Posterior vena cava (tissue), 2 donors: Measurements from ENCODE around the gene SOX15. TPM values are rescaled to one million over a fixed set of nuclear protein-coding genes. Genes with fewer than 3 reads are reported as not detected.
"Not testable (repeated sequence)": the region's sequence is repeated elsewhere in the genome, so short reads cannot be mapped to it uniquely, and the experiment has no call there.

Experiments used
- DNase-seq: peaks from one replicate; pipeline ENCODE4 v3.0.0-alpha.2; 2020; ENCODE audit warnings: low spot score
- intact Hi-C, 2 donors: fragments of 100-400 bp; cut with DNase I; formaldehyde crosslinking; loops; one replicate each; pipeline versions ENCODE4 v1.14.1 to v1.14.2; 2022 to 2023
- long read RNA-seq, 2 donors: library from polyadenylated mRNA; unstranded; transcript quantifications; one replicate each; pipeline ENCODE4 v2.0.0, GENCODE V29; 2020 to 2021
- total RNA-seq, 2 donors: library from RNA; stranded (reverse); fragmentation: NEBNext Ultra II Directional; extraction: Animal tissue kit (Norgen Biotek cat#: 25700); gene quantifications; one replicate each; pipeline ENCODE4 v1.2.1, GENCODE V29; 2021
- donor health status: DM: yes; HTN: yes; CAD: no.
- donor health status: DM: yes; HTN: yes; CAD: no.

The SOX15 gene
- 1 to 10 TPM; 2.1 to 2.5 TPM for total RNA-seq
- long read RNA-seq, donor 1, partial matches to known transcripts, result 0 of 1 reads
- long read RNA-seq, donor 1, other reads (novel, unspliced or antisense), result 0 of 1 reads
- long read RNA-seq, donor 2, partial matches to known transcripts, result 0 of 1 reads
- long read RNA-seq, donor 2, other reads (novel, unspliced or antisense), result 0 of 1 reads

DNA sequence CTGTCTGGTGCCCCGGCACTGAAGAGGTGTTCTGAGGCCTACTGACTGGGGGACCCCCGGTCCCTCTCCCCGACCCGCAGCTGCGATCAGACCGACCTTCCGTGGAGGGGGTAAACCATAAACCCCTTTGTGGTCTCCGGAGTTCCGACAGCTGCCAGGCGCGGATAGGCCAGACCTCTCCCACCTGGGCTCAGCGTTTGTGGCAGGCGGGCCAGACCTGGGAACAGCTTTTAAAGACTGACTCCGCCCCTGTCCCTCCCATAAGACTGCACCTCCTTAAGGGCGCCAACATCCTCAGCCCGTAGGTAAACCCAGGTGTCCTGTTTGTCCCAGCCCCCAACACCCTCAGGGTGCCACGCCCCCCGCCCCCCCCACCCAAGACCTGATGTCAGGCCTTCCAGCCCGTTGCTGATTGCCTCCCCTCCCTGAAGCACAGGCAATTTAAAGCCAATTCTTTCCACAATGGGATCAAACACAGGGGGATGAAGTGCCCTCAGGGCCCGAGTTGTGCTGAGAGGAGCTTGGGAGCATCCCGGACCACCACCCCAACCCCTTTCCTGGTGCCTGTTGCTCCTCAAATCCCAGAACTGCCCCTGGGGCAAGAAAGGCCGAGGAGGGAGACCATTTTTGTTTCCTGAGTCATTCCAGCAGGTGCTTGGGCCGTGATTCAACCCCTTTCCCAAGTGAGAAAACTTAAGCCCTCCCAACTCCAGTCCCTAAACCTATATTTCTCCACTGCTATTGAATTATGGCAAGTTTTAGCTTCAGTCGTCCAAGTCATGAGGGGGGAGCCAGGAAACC is at the start of gene SOX15:
TSS of gene SOX15 (minus strand) at position 204 of the 801 bp plus-strand sequence. CDS start 418 bp downstream, outside the sequence.
- intact Hi-C loops, result loop anchor here in 1 of 2 donors (2.0 kb wide), 1 partner anchor 17 kb away; no protein-coding TSS in a partner anchor
- DNase-seq, result peak; percentile 77

DNA sequence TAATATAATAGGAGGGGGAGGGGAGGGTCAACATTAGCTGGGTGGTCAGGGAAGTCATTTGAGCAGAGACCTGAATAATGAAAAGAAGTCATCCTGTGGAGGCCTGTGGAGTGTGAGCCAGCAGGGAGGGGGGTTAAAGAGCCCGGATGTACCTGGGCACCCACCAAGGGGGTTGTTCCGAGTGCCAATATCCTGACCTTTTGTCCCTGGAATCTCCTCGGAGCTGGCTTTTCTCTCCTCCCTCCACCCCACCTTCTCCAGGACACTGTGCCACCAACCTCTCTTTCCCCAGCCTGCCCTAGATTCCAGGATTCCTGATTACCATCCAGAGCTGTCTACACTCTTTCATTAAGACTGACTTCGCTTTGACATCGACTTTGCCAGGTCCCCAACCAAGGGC is 46.3 kb upstream of the SOX15 start:
- intact Hi-C loops, result loop anchor here in 1 of 2 donors (10.0 kb wide), 1 partner anchor 49 kb away; the partner anchor contains the start of genes TP53 and WRAP53
- no peak for DNase-seq

DNA sequence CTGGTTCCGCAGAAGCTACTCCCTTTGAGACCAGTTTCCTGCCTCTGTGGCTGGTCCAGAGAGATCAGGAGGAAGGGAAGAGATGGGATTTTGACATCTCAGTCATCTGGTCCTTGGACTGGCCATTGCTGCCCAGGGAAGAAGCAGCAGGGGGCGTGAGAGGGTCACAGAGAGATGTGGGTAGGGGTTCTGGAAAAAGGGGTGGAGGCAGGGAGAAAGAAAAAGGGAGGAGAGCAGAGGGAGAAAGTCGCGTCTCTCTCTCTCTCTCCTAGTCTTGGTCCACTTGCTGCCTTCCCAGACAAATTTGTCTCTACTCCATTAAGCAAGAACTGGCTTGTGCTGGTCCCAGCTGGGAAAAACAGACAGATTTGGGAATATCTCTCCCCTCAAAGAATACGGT is 44.5 kb upstream of the SOX15 start:
- intact Hi-C loops, result loop anchor here in 1 of 2 donors (10.0 kb wide), 1 partner anchor 50 kb away; the partner anchor contains the start of genes TP53 and WRAP53
- DNase-seq, result no peak

DNA sequence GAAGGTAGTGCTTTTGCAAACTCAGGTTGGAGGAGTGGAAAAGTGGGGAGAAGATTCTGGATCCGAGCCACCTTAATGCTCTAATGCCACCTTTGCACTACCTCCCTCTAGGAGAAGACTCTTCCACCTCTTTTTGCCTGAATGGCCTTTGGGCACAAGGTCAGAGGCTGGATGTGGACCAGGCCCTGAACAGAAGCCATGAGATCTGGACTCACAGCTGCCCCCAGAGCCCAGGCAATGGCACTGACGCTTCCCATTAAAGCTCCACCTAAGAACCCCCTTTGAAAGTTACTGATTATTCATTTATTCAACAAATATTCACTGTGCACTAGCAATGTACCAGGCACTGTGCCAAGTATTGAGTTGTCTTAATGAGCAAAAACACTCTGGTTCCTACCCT is 43.2 kb upstream of the SOX15 start:
- intact Hi-C loops, result loop anchor here (2.0 to 10.0 kb wide), 2 partner anchors 52 to 54 kb away; partner anchors contain the start of genes TP53 (in 2 of the 2) and WRAP53 (in 1 of the 2)
- DNase-seq, result no peak

DNA sequence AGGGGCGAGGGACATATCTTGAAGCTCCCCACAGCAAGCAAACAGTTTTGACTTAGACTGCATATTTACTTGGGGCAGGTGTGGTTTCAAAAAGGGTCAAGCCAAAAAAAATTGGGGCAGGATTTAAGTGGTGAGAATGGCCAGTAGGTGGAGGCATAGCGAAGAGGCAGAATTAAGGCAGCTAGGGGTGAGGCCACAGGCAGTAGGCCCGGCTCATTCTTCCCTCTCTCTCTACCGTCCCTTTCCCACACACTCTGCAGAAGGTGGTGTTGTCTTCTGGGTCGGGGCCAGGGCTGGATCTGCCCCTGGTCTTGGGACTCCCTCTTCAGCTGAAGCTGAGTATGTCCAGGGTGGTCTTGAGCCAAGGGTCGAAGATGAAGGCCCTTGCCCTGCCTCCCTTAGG is 42.6 kb upstream of the SOX15 start:
- no peak for DNase-seq
- intact Hi-C loops, result loop anchor here (2.0 to 10.0 kb wide), 2 partner anchors 52 to 54 kb away; partner anchors contain the start of genes TP53 (in 2 of the 2) and WRAP53 (in 1 of the 2)

DNA sequence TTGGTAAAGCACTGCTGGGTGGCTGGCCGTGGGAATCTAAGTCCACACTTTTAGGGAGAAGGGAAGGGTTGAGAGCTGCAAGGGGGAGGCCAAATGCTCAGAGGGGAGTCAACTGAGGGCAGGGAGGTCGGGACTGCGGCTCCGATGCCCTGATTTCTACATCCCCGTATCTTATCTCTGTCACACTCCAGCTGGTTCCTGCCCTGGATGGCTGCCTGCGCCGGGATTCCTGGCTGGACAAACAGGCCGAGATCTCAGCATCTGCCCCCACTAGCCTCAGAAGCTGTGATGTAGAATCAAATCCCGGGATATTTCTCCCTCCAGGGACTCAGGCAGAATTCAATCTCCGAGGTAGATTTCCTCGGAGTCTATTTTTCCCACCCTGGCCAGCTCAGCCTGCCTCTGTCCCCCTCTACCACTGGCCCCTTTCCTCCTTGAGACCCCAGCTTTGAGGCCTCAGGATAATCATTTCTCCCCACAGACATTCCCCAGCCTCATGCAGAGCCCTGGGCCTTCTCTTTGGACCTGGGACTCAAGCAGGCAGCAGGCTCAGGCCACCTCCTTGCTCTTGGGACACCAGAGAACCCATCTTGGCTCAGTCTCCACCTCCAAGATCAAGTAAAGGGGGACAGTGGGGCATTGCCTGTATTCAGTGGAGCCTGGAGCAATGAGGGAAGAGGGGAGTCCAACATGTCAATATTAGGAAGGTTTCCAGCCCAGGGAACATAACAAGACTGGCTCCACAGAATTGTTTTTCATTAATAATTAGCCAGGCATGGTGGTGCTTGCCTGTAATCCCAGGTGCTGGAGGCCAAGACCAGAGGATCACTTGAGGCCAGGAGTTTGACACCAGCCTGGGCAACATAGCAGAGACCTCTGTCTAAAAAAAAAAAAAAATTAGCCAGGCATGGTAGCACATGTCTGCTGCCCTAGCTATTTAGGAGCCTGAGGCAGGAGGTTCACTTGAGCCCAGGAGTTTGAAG is 41.8 kb upstream of the SOX15 start:
- DNase-seq, result no peak
- intact Hi-C loops, result loop anchor here (2.0 to 10.0 kb wide), 2 partner anchors 53 to 55 kb away; partner anchors contain the start of genes TP53 (in 2 of the 2) and WRAP53 (in 1 of the 2)

DNA sequence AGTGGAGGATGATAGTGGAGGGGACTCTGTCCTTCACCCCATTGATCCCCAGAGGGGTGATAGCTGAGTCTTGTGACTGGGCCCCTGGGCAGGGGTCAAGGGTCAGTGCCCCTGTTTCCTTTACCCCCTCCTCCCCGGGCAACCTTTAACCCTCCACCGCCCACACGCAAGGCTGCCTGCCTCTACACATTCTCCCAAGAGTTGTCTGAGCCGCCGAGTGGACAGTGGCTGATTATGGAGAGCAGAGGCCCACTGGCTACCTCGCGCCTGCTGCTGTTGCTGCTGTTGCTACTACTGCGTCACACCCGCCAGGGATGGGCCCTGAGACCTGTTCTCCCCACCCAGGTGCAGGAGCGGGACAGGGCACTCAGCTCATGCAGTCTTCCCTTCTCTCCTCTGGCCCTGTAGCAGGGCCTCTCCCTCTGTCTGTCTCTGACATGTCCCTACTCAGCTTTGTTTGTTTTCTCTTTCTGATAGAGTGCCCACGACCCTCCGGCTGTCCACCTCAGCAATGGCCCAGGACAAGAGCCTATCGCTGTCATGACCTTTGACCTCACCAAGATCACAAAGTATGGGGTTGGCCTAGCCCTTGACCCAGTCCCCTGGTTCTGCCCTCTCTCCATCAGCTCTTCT is 40.2 kb upstream of the SOX15 start, which contains the start of gene SHBG:
TSS of gene SHBG (plus strand) at position 197 of the 633 bp plus-strand sequence. CDS start at position 235, 38 bp downstream.
- no peak for DNase-seq
- intact Hi-C loops, result loop anchor here in 1 of 2 donors (10.0 kb wide), 1 partner anchor 55 kb away; the partner anchor contains the start of genes TP53 and WRAP53

DNA sequence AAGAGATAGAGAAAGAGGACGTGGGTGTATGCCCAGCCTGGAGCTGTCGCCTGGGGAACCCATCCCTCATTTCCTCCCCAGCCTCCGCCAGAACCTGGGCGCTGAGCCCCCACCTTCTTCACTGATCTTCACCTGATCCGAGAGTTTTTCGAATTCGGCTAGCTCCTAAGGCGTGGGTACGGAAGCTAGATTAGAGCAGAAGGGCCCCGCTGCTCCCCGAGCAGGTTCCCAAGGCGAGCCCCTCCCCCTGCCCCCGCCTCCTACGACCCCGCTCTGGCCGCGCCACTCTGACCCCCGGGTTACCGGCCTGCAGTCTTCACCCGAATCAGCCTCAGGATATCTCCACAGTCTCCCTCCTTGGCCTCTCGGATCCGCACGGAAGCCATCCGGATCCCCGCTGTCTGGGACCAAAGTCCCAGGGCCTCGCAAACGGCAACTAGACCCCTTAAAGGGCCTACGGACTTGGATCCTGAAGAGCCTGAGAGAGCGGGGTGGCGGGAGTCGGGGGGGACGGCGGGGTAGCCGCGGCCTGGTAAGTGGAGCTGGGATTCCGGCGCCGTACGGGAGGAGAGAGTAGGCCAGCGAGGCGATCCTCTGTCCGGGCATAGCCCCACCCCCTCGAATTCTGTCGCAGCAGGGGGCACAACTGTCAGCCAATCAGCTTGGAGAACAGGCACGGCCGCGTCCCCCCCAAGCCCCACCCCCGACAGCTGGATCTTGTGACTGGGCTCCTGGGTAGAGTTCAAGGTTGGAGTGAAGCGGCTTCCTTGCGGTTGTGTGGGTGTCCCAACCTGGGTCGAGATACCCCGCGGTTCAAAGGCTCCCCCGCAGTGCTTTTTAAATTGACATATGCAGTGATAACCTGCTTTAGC is 37.6 kb upstream of the SOX15 start, which contains the start of gene SAT2:
TSS of gene SAT2 (minus strand) at position 572 of the 872 bp plus-strand sequence. CDS start at position 386, 186 bp downstream.
- peak; percentile 97 for DNase-seq
- intact Hi-C loops, result no loop called here

DNA sequence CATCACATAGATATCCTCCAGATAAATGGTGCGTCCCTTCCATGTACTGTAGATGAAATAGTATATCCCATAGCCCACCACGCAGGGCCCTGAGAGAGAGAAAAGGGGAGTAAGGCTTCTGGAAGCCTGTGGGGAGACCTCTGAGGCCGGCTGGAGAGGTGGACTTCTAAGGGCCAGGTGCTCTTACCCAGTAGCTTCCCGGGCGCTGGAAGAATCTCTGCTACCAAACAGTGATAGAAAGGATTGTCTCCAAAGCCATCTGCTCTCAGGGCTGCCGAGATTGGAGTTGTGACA is 37.0 kb upstream of the SOX15 start:
- intact Hi-C loops, result no loop called here
- DNase-seq, result no peak

DNA sequence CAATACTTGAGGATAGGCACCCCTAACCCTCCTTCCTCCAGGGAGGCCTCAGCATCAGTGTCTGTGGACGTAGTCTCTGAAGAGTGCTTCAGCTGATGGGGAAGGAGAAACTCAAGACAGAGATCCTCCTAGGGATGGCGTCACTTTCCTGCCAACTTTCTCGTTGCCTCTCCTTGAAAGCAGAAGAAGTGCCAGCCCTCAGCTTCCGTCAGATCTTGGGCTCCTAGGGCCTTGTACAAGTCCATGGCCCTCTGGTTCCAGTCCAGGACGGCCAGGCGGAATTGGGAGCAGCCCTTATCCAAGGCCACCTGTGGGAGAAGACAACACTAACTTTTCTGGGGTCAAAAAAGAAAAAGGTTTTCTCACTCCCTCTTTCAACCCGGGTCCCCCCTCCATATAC is 36.4 kb upstream of the SOX15 start:
- intact Hi-C loops, result no loop called here
- no peak for DNase-seq

DNA sequence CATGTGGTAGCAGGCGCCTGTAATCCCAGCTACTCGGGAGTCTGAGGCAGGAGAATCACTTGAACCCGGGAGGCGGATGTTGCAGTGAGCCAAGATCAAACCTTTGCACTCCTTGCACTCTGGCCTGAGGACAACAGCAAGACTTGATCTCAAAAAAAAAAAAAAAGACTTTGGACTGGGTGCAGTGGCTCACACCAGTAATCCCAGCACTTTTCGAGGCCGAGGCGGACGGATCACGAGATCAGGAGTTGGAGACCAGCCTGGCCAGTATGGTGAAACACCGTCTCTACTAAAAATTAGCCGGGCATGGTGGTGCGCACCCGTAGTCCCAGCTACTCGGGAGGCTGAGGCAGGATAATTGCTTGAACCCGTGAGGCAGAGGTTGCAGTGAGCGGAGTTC is 35.9 kb upstream of the SOX15 start:
- intact Hi-C loops, DNase-seq: not testable (repeated sequence)

DNA sequence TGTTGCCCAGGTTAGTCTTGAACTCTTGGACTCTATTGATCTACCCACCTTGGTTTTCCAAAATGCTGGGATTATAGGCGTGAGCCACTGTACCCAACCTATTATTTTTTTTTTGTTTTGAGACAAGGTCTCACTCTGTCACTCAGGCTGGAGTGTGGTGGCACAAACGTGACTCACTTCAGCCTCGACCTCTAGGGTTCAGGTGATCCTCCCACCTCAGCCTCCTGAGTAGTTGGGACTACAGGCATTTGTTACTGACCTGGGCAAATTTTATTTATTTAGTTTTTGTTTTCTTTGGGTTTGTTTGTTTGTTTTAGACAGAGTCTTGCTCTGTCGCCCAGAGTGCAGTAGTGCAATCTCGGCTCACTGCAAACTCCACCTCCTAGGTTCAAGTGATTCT is 33.8 kb upstream of the SOX15 start:
- no peak for DNase-seq
- intact Hi-C loops, result no loop called here

DNA sequence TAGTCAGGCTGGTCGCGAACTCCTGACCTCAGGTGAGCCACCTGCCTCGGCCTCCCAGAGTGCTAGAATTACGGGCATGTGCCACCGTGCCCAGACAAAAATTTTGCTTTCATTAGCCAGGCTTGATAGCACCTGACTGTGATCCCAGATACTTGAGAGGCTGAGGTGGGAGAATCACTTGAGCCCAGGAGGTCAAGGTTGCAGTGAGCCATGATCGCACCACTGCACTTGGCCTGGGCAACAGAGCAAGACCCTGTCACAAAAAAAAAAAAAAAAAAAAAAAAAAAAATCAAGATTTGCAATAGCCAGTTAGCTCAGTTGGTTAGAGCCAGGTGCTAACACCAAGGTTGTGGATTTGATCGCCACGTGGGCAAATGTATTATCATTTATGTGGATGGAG is 30.9 kb upstream of the SOX15 start:
- intact Hi-C loops, result no loop called here
- DNase-seq, result no peak

DNA sequence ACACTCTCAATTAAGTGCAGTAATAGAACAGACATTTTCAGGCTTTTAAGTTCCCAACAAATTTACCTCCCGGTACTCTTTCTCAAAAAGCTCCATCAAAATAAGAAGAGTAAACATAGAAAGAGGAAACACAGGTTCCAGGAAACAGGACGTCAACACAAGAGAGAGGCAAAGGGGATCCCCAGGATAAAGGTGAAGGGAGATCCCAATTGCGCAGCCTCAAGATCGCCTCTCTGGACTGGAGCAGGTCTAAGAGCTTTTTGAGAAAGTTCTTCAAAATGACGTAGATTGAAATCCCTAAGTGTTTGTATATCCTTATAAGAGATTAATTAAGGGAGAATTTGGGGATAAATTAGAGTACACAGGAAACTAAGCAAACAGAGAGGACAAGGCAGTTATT is 28.7 kb upstream of the SOX15 start:
- intact Hi-C loops, result no loop called here
- DNase-seq, result no peak

DNA sequence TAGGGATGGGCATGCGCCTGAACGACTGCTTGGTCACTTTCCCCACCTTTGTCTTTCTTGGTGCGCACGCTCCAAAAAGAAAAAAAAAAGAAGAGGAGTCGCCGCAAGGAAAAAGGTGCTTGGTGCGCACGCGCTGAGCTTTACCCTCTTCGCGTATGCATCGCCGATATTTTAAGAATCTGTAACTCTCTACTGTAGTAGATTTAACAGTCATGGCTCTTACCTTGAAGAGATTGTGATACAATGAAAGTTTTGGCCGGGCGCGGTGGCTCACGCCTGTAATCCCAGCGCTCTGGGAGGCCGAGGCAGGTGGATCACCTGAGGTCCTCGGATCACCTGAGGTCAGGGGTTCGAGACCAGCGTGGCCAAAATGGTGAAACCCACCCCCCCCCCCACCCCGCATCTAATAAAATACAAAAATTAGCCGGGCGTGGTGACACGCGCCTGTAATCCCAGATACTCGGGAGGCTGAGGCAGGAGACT is 25.4 kb upstream of the SOX15 start:
- no peak for DNase-seq

DNA sequence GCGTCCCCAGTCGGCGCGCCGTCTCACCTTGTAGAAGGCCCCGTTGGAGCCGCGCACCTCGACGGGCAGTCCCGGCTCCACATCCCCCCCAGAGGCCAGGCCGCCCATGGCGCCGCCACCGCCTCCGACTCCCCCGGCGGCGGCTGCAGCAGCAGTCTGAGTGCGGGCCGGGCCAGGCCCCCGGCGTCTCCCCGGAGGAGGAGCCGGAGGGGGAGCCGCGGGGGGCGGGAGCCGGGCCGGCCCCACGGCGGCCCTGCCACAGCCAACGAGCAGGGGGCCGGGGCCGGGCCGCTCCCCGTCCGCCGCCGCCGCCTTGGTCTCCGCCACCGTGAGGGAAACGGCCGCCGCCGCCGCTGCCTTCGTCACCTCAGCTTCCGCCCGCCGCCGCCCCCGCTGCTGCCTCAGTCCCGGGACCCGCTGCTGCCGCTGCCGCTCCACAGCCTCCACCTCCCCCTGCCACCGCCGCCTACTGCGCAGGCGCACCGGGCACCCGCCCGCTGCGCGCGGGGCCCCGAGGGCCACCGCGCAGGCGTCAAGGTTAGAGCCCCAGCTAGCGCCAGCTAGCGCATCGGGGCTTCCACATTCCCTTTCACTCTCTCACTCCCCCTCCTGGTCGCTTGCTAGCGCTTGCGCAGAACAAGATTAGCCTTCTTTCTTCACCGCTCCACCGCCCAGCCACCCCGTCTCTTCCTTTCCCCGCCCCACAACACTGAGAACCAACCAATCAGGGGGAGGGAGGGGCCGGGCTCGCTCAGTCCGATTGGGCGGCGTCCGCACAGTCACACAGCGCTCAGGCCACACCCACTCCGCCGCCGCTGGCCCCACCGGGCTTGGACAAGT is 24.8 kb upstream of the SOX15 start, which contains the start of gene FXR2:
TSS of gene FXR2 (minus strand) at position 473 of the 840 bp plus-strand sequence. CDS start at position 108, 365 bp downstream.
- intact Hi-C loops, result no loop called here
- peak; percentile 100 for DNase-seq

More for the DNA sequence above, 25.4 kb upstream of the SOX15 start:
- intact Hi-C loops, result no loop called here
